HG02798 (cell line): ENCODE results near the gene NXPH3.

Experiments
- ATAC-seq: cut with Tn5 transposase; IDR thresholded peaks from one replicate; pipeline ENCODE4 v1.9.1; 2021; ENCODE audit warnings: mild to moderate bottlenecking; ENCODE audit not compliant: unreplicated experiment, poor library complexity

NXPH3 gene

GRCh38 chr17:49616601-49617131 lies 41.0 kb downstream of the NXPH3 start:
- ATAC-seq: no peak

DNA sequence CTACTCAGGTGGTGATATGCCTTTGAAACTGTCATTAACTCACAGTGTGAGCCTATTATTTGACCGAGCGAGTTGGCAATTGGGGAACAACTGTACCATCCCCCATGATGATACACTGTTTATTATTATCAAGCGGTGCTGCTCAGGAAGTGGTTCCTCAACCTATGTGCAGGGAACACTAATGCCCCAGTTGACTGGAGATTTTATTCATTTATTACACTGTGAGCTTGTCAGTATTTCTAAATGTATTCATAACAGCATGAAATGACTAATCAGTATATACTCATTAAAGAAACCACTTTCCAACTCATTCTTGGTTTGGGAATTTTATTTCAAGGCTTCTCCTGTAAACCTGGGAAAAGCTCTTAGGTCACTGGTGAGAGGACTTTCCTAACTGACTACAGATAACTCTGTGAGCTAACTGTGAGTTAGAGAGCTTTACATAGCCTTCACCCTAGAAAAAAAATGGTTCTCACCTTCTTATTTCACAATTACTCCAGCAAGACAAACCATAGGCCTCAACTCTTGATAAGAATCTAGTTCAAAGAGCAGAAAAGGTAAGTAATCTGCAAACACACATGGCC lies 42.4 kb downstream of the NXPH3 start:
- ATAC-seq: no peak

- ATAC-seq: no peak
Observed at GRCh38 chr17:49621420-49621819, 45.7 kb downstream of the NXPH3 start.

- no peak for ATAC-seq
Observed at GRCh38 chr17:49621946-49622529, 46.4 kb downstream of the NXPH3 start.

DNA sequence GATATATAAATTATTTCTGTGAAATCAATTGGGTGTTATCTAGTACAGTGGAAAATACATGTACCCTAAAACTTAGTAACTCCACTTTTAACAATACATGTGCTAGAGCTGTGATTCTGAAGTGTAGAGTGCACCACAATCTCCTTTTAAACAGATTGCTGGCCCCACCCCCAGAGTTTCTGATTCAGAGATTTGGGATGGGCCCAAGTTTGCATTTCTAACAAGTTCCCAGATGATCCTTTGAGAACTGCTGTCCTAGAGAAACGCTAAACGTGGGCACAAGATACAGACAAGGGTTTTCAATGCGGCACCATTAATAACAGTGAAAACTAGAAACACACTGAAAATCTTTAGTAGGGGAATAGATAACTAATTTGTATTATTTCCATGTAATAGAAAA lies 49.2 kb downstream of the NXPH3 start:
- ATAC-seq: no peak

- ATAC-seq: no peak
Observed at GRCh38 chr17:49629447-49629846, 53.8 kb downstream of the NXPH3 start.

- no peak for ATAC-seq
Observed at GRCh38 chr17:49630113-49630900, 54.6 kb downstream of the NXPH3 start.

GRCh38 chr17:49631496-49631895 lies 55.8 kb downstream of the NXPH3 start:
- no peak for ATAC-seq
